DOHH2 (cell line): ENCODE data around the gene CDK6.

Experiments
- H3F3A ChIP-seq: fragments of 200-600 bp; sonication (generic), shearing (Covaris generic); 2 replicates; pipeline ENCODE4 v1.6.0; 2016; ENCODE audit warnings: antibody characterized with exemption, mild to moderate bottlenecking; ENCODE audit not compliant: control insufficient read depth, insufficient read depth
- H3K27ac ChIP-seq: fragments of 200-600 bp; sonication (generic); 2 replicates; pipeline ENCODE4 v1.5.1; 2014; ENCODE audit warnings: low read depth, mild to moderate bottlenecking, low read length, moderate library complexity
- H3K27me3 ChIP-seq: fragments of 200-600 bp; sonication (generic); 2 replicates; pipeline ENCODE4 v1.6.1; 2014; ENCODE audit warnings: mild to moderate bottlenecking, low read length, mixed read lengths; ENCODE audit not compliant: control insufficient read depth
- H3K36me3 ChIP-seq: fragments of 200-600 bp; sonication (generic); 2 replicates; pipeline ENCODE4 v1.6.1; 2014; ENCODE audit warnings: mild to moderate bottlenecking, low read length, moderate library complexity, mixed read lengths; ENCODE audit not compliant: control insufficient read depth
- H3K4me1 ChIP-seq: fragments of 200-600 bp; sonication (generic); 2 replicates; pipeline ENCODE4 v1.6.1; 2014; ENCODE audit warnings: mild to moderate bottlenecking, low read length, mixed read lengths; ENCODE audit not compliant: control insufficient read depth
- H3K4me2 ChIP-seq: fragments of 200-600 bp; sonication (generic); 2 replicates; pipeline ENCODE4 v1.6.0; 2014; ENCODE audit warnings: mild to moderate bottlenecking, low read length, moderate library complexity
- H3K4me3 ChIP-seq: fragments of 200-600 bp; sonication (generic); 2 replicates; pipeline ENCODE4 v1.5.1; 2014; ENCODE audit warnings: mild to moderate bottlenecking, low read length, mixed read lengths
- H3K79me2 ChIP-seq: fragments of 200-600 bp; sonication (generic); 2 replicates; pipeline ENCODE4 v1.6.1; 2014; ENCODE audit warnings: mild to moderate bottlenecking, low read length, mixed read lengths; ENCODE audit not compliant: control insufficient read depth
- H3K9me2 ChIP-seq: fragments of 200-600 bp; sonication (generic); replicated peaks from 2 replicates; pipeline ENCODE4 v1.6.1; 2014; ENCODE audit warnings: mild to moderate bottlenecking, low read length, mixed read lengths; ENCODE audit not compliant: control insufficient read depth
- H3K9me3 ChIP-seq: fragments of 200-600 bp; sonication (generic); 2 replicates; pipeline ENCODE4 v1.6.1; 2014; ENCODE audit warnings: antibody characterized with exemption, low read length, mixed read lengths; ENCODE audit not compliant: control insufficient read depth, insufficient read depth
- H4K20me1 ChIP-seq: fragments of 200-600 bp; sonication (generic); 2 replicates; pipeline ENCODE4 v1.6.0; 2014; ENCODE audit warnings: low read depth, mild to moderate bottlenecking, antibody characterized with exemption, low read length, moderate library complexity; ENCODE audit not compliant: control insufficient read depth, insufficient read depth
- CTCF ChIP-seq: fragments of 200-600 bp; sonication (generic); IDR thresholded peaks from one replicate; pipeline ENCODE4 v1.5.1; 2014; ENCODE audit warnings: antibody characterized with exemption, mild to moderate bottlenecking, low read depth, low read length; ENCODE audit not compliant: poor library complexity, severe bottlenecking
- EZH2phosphoT487 ChIP-seq: fragments of 200-600 bp; sonication (generic); IDR thresholded peaks from 2 replicates; pipeline ENCODE4 v1.6.1; 2017; ENCODE audit warnings: borderline replicate concordance, mild to moderate bottlenecking, antibody characterized with exemption, low read length, moderate library complexity, mixed read lengths

The CDK6 gene

GRCh38 chr7:92682330-92682729 lies 154.0 kb downstream of the CDK6 start:
- Histone ChIP-seq H3K9me2 (no peaks in the 10 kb centered on the region), H3F3A (0 out of 2 replicates have a peak, but pooled peaks cover 8% of the 10 kb centered on the region), H3K79me2 (no peaks in the 10 kb centered on the region), H3K27me3 (no peaks in the 10 kb centered on the region), H3K36me3 (0 out of 2 replicates have a peak, but pooled peaks cover 4% of the 10 kb centered on the region), H4K20me1 (no peaks in the 10 kb centered on the region), H3K4me3 (no peak overlapping the region), H3K4me2 (no peak overlapping the region), H3K4me1 (peaks cover 22% of the 10 kb centered on the region), H3K9me3 (no peaks in the 10 kb centered on the region), H3K27ac (no peak overlapping the region)
- TF ChIP-seq EZH2phosphoT487 (no peak), CTCF (no peak)

- TF ChIP-seq CTCF (no peak), EZH2phosphoT487 (no peak)
- Histone ChIP-seq H3K79me2 (no peaks in the 10 kb centered on the region), H3K9me3 (no peaks in the 10 kb centered on the region), H3K4me1 (peaks cover 29% of the 10 kb centered on the region), H3K4me2 (no peak overlapping the region), H3K4me3 (no peak overlapping the region), H3K27me3 (no peaks in the 10 kb centered on the region), H3K9me2 (no peaks in the 10 kb centered on the region), H4K20me1 (no peaks in the 10 kb centered on the region), H3K27ac (no peak overlapping the region), H3K36me3 (peaks cover 10% of the 10 kb centered on the region), H3F3A (0 out of 2 replicates have a peak, but pooled peaks cover 8% of the 10 kb centered on the region)
These were observed 154.7 kb downstream of the CDK6 start for GRCh38 chr7:92681633-92682032.

GRCh38 chr7:92680442-92680841 lies 155.9 kb downstream of the CDK6 start:
- Histone ChIP-seq H3K4me3 (no peak overlapping the region), H3K9me2 (no peaks in the 10 kb centered on the region), H3K36me3 (peaks cover 12% of the 10 kb centered on the region), H3K79me2 (no peaks in the 10 kb centered on the region), H3K9me3 (no peaks in the 10 kb centered on the region), H4K20me1 (no peaks in the 10 kb centered on the region), H3K27ac (no peak overlapping the region), H3K4me2 (no peak overlapping the region), H3K27me3 (no peaks in the 10 kb centered on the region), H3K4me1 (peaks cover 41% of the 10 kb centered on the region), H3F3A (peaks cover 11% of the 10 kb centered on the region; the same call in 1 of the 2 replicates)
- TF ChIP-seq CTCF (no peak), EZH2phosphoT487 (no peak)
